ENCODE measurements around the gene SORBS2.

The SORBS2 gene

DNA sequence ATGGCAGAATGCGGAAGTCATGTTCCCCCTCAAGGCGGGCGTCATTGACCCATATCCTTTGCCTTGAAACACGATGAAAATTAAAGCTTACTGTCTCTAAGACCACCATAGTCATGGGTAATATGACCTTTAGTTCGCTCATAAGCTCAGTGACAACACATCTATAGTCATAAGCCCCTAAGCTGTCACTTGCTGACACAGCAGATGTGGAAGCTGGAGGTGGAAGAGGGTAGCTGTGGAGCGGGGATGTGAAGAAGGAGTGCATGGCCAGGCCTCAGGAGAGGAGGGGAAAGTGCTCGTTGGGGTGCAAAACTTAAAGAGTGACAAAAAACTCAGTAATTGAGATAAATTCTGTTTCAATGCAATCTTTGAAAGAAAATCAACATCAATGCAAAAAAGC is 142.7 kb downstream of the SORBS2 start:
- TF ChIP-seq, protein P1, sequence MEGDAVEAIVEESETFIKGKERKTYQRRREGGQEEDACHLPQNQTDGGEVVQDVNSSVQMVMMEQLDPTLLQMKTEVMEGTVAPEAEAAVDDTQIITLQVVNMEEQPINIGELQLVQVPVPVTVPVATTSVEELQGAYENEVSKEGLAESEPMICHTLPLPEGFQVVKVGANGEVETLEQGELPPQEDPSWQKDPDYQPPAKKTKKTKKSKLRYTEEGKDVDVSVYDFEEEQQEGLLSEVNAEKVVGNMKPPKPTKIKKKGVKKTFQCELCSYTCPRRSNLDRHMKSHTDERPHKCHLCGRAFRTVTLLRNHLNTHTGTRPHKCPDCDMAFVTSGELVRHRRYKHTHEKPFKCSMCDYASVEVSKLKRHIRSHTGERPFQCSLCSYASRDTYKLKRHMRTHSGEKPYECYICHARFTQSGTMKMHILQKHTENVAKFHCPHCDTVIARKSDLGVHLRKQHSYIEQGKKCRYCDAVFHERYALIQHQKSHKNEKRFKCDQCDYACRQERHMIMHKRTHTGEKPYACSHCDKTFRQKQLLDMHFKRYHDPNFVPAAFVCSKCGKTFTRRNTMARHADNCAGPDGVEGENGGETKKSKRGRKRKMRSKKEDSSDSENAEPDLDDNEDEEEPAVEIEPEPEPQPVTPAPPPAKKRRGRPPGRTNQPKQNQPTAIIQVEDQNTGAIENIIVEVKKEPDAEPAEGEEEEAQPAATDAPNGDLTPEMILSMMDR (IDR thresholded peaks at IDR 0.05; ENCODE audit: insufficient read depth, low read depth, low read length, missing control alignments): no peak
- no peak for DNase-seq (ENCODE audit: low read depth)
- H3K4me3 ChIP-seq (ENCODE audit: low read length): no peak overlapping the region

DNA sequence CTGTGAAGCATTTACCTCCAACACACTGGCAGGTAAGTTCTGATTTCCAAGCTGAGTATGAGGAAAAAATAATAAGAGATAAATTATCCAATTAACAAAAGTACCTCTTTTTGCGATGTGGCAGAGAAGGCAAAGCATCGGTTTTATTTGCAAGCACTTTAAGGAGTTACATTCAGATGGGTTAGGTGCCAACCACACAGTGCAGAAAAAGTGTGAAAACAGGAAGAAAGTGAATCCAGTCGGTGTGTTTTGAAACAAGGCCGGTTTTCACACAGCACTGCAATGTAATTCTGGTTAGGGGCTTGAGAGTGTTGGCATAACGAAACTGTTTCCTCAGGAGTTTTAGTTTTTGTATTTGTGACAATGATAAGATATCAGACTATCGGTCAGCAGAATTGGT is 145.8 kb downstream of the SORBS2 start:
- no peak for DNase-seq (ENCODE audit: low read depth)
- no peak overlapping the region for H3K4me3 ChIP-seq (ENCODE audit: low read length)
- TF ChIP-seq, protein P1 (IDR thresholded peaks at IDR 0.05; ENCODE audit: insufficient read depth, low read depth, low read length, missing control alignments): no peak

DNA sequence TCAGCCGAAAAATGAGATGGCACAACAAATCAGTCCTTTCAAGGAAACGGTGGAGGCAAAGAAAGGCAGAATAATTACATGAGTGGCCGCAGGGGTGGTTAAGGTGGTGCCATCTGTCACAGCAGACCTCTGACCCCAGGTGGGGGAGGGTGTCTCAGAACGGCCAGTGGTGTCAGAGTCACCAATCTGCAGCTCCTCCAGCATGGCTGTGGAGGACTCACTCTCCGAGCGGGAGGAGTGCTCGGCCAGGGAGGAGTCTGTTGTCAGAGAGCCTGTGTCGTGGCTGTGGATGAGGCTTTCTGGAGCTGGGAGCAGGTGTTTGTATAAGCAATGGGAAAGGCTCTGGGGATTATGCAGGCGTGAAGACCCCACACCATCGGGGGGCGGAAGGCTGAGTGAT is 146.3 kb downstream of the SORBS2 start:
- TF ChIP-seq, protein P1 (IDR thresholded peaks at IDR 0.05; ENCODE audit: insufficient read depth, low read depth, low read length, missing control alignments): no peak
- H3K4me3 ChIP-seq (ENCODE audit: low read length): no peak overlapping the region
- no peak for DNase-seq (ENCODE audit: low read depth)

DNA sequence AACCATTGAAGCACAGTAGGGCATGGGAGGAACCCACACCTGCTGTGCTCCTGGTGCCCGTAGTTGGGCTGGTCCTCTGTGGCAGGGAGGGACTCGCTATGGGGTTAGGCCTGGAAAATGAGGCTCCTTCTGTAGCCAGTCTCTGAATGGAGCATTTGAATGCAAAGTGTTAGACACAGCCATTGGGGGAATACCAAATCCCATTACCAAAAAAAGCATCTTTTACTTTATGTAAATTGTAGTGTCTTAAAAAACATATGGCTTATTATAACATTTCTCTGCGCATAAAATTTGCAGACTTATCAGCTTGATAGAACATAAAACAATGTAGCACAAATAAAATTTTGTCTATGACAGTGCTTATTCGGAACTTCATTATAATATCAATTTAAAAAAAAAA is 147.5 kb downstream of the SORBS2 start:
- TF ChIP-seq, protein P1 (IDR thresholded peaks at IDR 0.05; ENCODE audit: insufficient read depth, low read depth, low read length, missing control alignments): no peak
- no peak for DNase-seq (ENCODE audit: low read depth)
- no peak overlapping the region for H3K4me3 ChIP-seq (ENCODE audit: low read length)

DNA sequence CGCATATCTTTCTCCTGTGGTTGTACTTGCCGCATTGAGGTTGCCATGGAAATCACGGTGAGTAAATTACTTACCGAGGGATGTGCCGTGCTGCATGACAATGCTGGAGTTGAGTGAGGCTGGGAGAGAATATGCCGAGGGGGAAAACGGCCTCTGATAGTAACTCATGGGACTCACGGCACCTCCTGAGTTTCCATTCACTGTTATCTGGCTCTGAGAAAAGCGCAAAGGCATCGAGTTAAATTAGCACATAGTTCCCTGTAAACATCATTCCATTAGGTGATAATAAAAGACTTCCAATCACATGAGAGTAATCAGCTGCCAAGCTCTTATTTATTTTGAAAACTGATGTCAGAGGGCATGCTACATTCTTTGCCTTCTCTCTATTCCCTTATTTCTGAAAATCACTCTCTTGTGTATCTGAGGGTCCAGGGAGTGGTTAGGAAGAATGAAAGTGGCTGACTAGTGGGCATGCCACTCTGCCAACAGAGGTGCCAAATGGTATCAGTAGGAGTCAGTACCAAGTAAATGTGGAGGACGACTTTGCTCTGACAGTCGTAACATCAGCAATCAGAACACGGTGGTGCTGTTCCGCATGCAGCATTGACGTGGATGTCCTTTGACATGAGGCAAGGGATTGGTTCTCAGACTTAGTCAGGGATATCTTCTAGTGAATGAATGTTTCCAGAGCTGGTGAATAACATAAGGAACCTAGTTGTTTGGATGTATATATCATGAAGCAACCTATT is 149.8 kb downstream of the SORBS2 start:
- TF ChIP-seq, protein P1 (IDR thresholded peaks at IDR 0.05; ENCODE audit: insufficient read depth, low read depth, low read length, missing control alignments): no peak
- DNase-seq (ENCODE audit: low read depth): no peak
- H3K4me3 ChIP-seq (ENCODE audit: low read length): no peak overlapping the region

DNA sequence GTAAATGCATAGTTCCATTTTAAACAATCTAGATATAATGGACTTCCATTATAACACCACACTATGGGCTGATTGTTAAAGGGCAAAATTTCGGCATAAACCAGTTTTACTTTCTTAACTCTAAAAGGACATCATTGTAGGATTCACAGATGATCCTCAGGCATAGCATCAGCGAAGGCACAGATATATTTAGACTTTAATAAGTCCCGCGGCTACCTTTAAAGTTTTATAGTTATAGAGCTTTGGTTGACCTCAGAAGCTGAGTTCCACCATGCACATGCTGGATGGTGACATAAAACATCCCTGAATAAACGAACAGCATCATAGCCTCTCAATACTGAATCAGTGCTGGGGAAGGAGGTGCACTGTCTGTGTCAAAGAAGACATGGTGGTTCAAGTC is 151.7 kb downstream of the SORBS2 start:
- no peak for DNase-seq (ENCODE audit: low read depth)
- no peak overlapping the region for H3K4me3 ChIP-seq (ENCODE audit: low read length)
- TF ChIP-seq, protein P1 (IDR thresholded peaks at IDR 0.05; ENCODE audit: insufficient read depth, low read depth, low read length, missing control alignments): no peak

DNA sequence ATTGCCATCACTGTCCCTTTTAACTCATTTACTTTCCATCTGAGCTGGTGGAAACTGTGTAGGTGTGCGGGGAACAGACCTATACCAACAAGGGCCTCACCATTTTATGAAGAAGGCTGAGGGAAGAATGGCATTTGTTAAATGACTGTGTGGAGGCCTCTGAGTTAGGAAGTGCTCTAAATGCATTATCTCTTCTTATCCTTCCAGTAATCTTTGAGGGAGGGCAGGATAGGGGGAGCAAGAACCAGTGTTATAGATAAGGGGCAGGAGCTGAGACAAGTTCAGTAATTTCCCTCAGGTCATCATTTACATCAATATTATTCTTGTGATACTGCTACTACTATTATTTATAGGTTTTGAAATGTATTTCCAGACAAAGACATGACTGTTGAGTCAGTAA is 154.3 kb downstream of the SORBS2 start:
- TF ChIP-seq, protein P1 (IDR thresholded peaks at IDR 0.05; ENCODE audit: insufficient read depth, low read depth, low read length, missing control alignments): no peak
- H3K4me3 ChIP-seq (ENCODE audit: low read length): no peak overlapping the region
- no peak for DNase-seq (ENCODE audit: low read depth)

Data from epithelial cell of esophagus (primary cell).